H9 (cell line): ENCODE results near the gene KMT2C. TPM values are rescaled to one million over a fixed set of nuclear protein-coding genes. Genes with fewer than 3 reads are reported as not detected.
"Not testable (repeated sequence)": the region's sequence is repeated elsewhere in the genome, so short reads cannot be mapped to it uniquely, and the experiment has no call there.

Experiments
- DNase-seq: peaks from one replicate; pipeline ENCODE4 v3.0.0-alpha.2; 2017
- H2AFZ ChIP-seq: one replicate; pipeline ENCODE4 v1.6.1; 2013; ENCODE audit warnings: mild to moderate bottlenecking, low read length, control low read depth, moderate library complexity
- H2AK5ac ChIP-seq: 2 replicates; pipeline ENCODE4 v1.6.1; 2013; ENCODE audit warnings: low read length, control low read depth, mixed read lengths; ENCODE audit not compliant: insufficient read length
- H2BK120ac ChIP-seq: one replicate; pipeline ENCODE4 v1.6.1; 2013; ENCODE audit warnings: low read depth, mild to moderate bottlenecking, low read length, control low read depth, inconsistent platforms; ENCODE audit not compliant: poor library complexity, severe bottlenecking
- H2BK12ac ChIP-seq: 2 replicates; pipeline ENCODE4 v1.6.1; 2013; ENCODE audit warnings: low read length, control low read depth, mixed read lengths, low read depth; ENCODE audit not compliant: insufficient read length
- H2BK15ac ChIP-seq: 2 replicates; pipeline ENCODE4 v1.6.1; 2013; ENCODE audit warnings: low read depth, low read length, control low read depth
- H2BK20ac ChIP-seq: one replicate; pipeline ENCODE4 v1.6.1; 2013; ENCODE audit warnings: low read depth, mild to moderate bottlenecking, low read length, control low read depth, inconsistent platforms; ENCODE audit not compliant: poor library complexity, severe bottlenecking
- H2BK5ac ChIP-seq: 2 replicates; pipeline ENCODE4 v1.6.1; 2013; ENCODE audit warnings: low read length, control low read depth, mixed read lengths; ENCODE audit not compliant: insufficient read length
- H3K14ac ChIP-seq: 2 replicates; pipeline ENCODE4 v1.6.1; 2013; ENCODE audit warnings: low read length, control low read depth; ENCODE audit not compliant: insufficient read depth
- H3K18ac ChIP-seq: 2 replicates; pipeline ENCODE4 v1.6.1; 2013; ENCODE audit warnings: low read depth, mild to moderate bottlenecking, mixed read lengths, low read length, control low read depth; ENCODE audit not compliant: insufficient read length
- H3K23ac ChIP-seq: 2 replicates; pipeline ENCODE4 v1.6.1; 2013; ENCODE audit warnings: low read length, control low read depth, mixed read lengths, low read depth; ENCODE audit not compliant: insufficient read length
- H3K23me2 ChIP-seq: 2 replicates; pipeline ENCODE4 v1.6.1; 2013; ENCODE audit warnings: low read depth, mild to moderate bottlenecking, mixed read lengths, low read length, control low read depth; ENCODE audit not compliant: insufficient read length, poor library complexity, severe bottlenecking
- H3K27ac ChIP-seq: 2 replicates; pipeline ENCODE4 v1.5.1; 2013; ENCODE audit warnings: low read length, control low read depth, mixed read lengths, low read depth; ENCODE audit not compliant: insufficient read length
- H3K27me3 ChIP-seq: 2 replicates; pipeline ENCODE4 v1.6.1; 2013; ENCODE audit warnings: low read length, control low read depth, inconsistent platforms; ENCODE audit not compliant: insufficient read depth
- H3K4ac ChIP-seq: 2 replicates; pipeline ENCODE4 v1.6.1; 2013; ENCODE audit warnings: low read depth, mild to moderate bottlenecking, control low read depth, inconsistent platforms, low read length, moderate library complexity
- H3K4me1 ChIP-seq: 2 replicates; pipeline ENCODE4 v1.6.1; 2013; ENCODE audit warnings: low read length, control low read depth, inconsistent platforms; ENCODE audit not compliant: insufficient read depth
- H3K4me2 ChIP-seq: 2 replicates; pipeline ENCODE4 v1.6.1; 2013; ENCODE audit warnings: low read length, control low read depth, mixed read lengths; ENCODE audit not compliant: insufficient read length, insufficient read depth
- H3K56ac ChIP-seq: 2 replicates; pipeline ENCODE4 v1.6.1; 2013; ENCODE audit warnings: low read depth, mild to moderate bottlenecking, mixed read lengths, low read length, control low read depth; ENCODE audit not compliant: insufficient read length
- H3K79me1 ChIP-seq: 2 replicates; pipeline ENCODE4 v1.6.1; 2013; ENCODE audit warnings: low read depth, mild to moderate bottlenecking, moderate library complexity, low read length, control low read depth, inconsistent platforms; ENCODE audit not compliant: insufficient read depth, poor library complexity, severe bottlenecking
- H3K79me2 ChIP-seq: 2 replicates; pipeline ENCODE4 v1.6.1; 2013; ENCODE audit warnings: low read length, control low read depth, inconsistent platforms; ENCODE audit not compliant: insufficient read depth
- H3K9ac ChIP-seq: 2 replicates; pipeline ENCODE4 v1.6.1; 2013; ENCODE audit warnings: low read length, control low read depth, mixed read lengths; ENCODE audit not compliant: insufficient read length; ENCODE audit errors: extremely low read depth
- H3K9me3 ChIP-seq: one replicate; pipeline ENCODE4 v1.6.1; 2013; ENCODE audit warnings: low read depth, low read length, inconsistent platforms; ENCODE audit not compliant: control insufficient read depth
- H3T11ph ChIP-seq: one replicate; pipeline ENCODE4 v1.6.1; 2013; ENCODE audit warnings: mild to moderate bottlenecking, low read length, control low read depth, inconsistent platforms
- H4K20me1 ChIP-seq: one replicate; pipeline ENCODE4 v1.6.1; 2013; ENCODE audit not compliant: control insufficient read depth, insufficient read length, insufficient read depth
- H4K5ac ChIP-seq: 2 replicates; pipeline ENCODE4 v1.6.1; 2013; ENCODE audit warnings: low read depth, mild to moderate bottlenecking, mixed read lengths, low read length, control low read depth; ENCODE audit not compliant: insufficient read length
- H4K8ac ChIP-seq: replicated peaks from 2 replicates; pipeline ENCODE4 v1.6.1; 2013; ENCODE audit warnings: low read length, control low read depth, mixed read lengths, low read depth; ENCODE audit not compliant: insufficient read length
- H4K91ac ChIP-seq: 2 replicates; pipeline ENCODE4 v1.6.1; 2013; ENCODE audit warnings: low read depth, mild to moderate bottlenecking, moderate library complexity, mixed read lengths, low read length, control low read depth; ENCODE audit not compliant: insufficient read length
- H3K27ac Mint-ChIP-seq, 3 experiments: 2 replicates in 2 of 3; 3 replicates in 1 of 3; pipeline ENCODE4 v1.8.0; 2020 to 2021; ENCODE audit warnings: mixed read lengths in 3 of 3, mild to moderate bottlenecking in 1 of 3, moderate library complexity in 1 of 3
- H3K27me3 Mint-ChIP-seq: 2 replicates; pipeline ENCODE4 v1.8.0; 2021; ENCODE audit warnings: low read depth, mild to moderate bottlenecking, moderate library complexity, mixed read lengths
- H3K36me3 Mint-ChIP-seq, 3 experiments: 2 replicates in 2 of 3; 3 replicates in 1 of 3; pipeline ENCODE4 v1.8.0; 2020 to 2021; ENCODE audit warnings: low read depth in 3 of 3, mixed read lengths in 3 of 3; ENCODE audit not compliant: insufficient read depth in 1 of 3
- H3K4me1 Mint-ChIP-seq, 2 experiments: 2 replicates each; pipeline ENCODE4 v1.8.0; 2020; ENCODE audit warnings: mixed read lengths in 2 of 2
- H3K4me3 Mint-ChIP-seq, 2 experiments: 2 replicates in 1 of 2; 3 replicates in 1 of 2; pipeline ENCODE4 v1.8.0; 2020 to 2021; ENCODE audit warnings: mild to moderate bottlenecking in 2 of 2, mixed read lengths in 2 of 2, moderate library complexity in 1 of 2
- H3K9me3 Mint-ChIP-seq, 2 experiments: 2 replicates in 1 of 2; 3 replicates in 1 of 2; pipeline ENCODE4 v1.8.0; 2020; ENCODE audit warnings: mild to moderate bottlenecking in 2 of 2, mixed read lengths in 2 of 2, moderate library complexity in 1 of 2
- CTCF ChIP-seq: fragments of 200-600 bp; sonication (generic); conservative IDR thresholded peaks from 3 replicates; pipeline ENCODE4 v1.8.0; 2021; ENCODE audit warnings: antibody characterized with exemption, mild to moderate bottlenecking
- WGBS: extraction: QIAGEN DNeasy Blood & Tissue Kit; methylation state at CpG from one replicate; pipeline ENCODE4 v1.1.7; 2013; ENCODE audit warnings: missing lambda C conversion rate, low lambda C conversion rate, mixed read lengths; ENCODE audit not compliant: insufficient read length; ENCODE audit errors: extremely low coverage; 5-methylcytosine and 5-hydroxymethylcytosine counted together
- total RNA-seq: library from RNA; stranded (reverse); gene quantifications from 2 replicates; pipeline ENCODE4 v1.2.1, GENCODE V29; 2021

The KMT2C gene
- total RNA-seq, 1 experiment from 2014 or later = 32.2 TPM

GRCh38 chr7:152436111-152436930 is 518 bp upstream of the KMT2C start:
- Histone ChIP-seq H3K4ac (no peak overlapping the region), H3K18ac (no peak overlapping the region), H2AFZ (no peak overlapping the region), H3K14ac (no peak overlapping the region), H3K79me2 (peaks cover 11% of the 10 kb centered on the region; the same call in 1 of the 2 replicates), H3K4me2 (peak overlapping the region; percentile 30), H2BK15ac (no peak overlapping the region), H3K4me1 (no peaks in the 10 kb centered on the region; the same call in 1 of the 2 replicates), H4K91ac (no peak overlapping the region), H3K27ac (no peak overlapping the region), H4K20me1 (no peaks in the 10 kb centered on the region), H2BK120ac (no peak overlapping the region), H3K9ac (peak overlapping the region; percentile 49), H3T11ph (no peak overlapping the region), H2BK5ac (no peak overlapping the region), H2BK20ac (no peak overlapping the region), H4K5ac (no peak overlapping the region), H3K23ac (no peak overlapping the region), H3K23me2 (peaks cover 6% of the 10 kb centered on the region), H3K56ac (no peak overlapping the region), H3K9me3 (no peaks in the 10 kb centered on the region), H4K8ac (no peak overlapping the region), H2BK12ac (no peak overlapping the region), H2AK5ac (no peak overlapping the region), H3K27me3 (no peaks in the 10 kb centered on the region), H3K79me1 (peaks cover 2% of the 10 kb centered on the region)
- H3K4me3 Mint-ChIP-seq = peak overlapping the region; percentile 72 to 87
- no peaks in the 10 kb centered on the region for H3K9me3 Mint-ChIP-seq
- DNase-seq = peak; percentile 93
- peaks cover 25 to 37% of the 10 kb centered on the region in 2 experiments for H3K4me1 Mint-ChIP-seq
- no peaks in the 10 kb centered on the region; a peak in 1 of 7 replicates for H3K36me3 Mint-ChIP-seq
- H3K27me3 Mint-ChIP-seq = peaks cover 13% of the 10 kb centered on the region
- no peak for TF ChIP-seq CTCF
- WGBS = no CpG with 5 or more reads among the region's 132 CpGs
- H3K27ac Mint-ChIP-seq = no peak overlapping the region

- not testable (repeated sequence) for H2BK15ac ChIP-seq, H2BK12ac ChIP-seq, H3K27me3 ChIP-seq, H3K9me3 Mint-ChIP-seq, H3K23me2 ChIP-seq, H3K18ac ChIP-seq, H3K14ac ChIP-seq, H3K9me3 ChIP-seq, H2BK120ac ChIP-seq, H4K20me1 ChIP-seq, H4K91ac ChIP-seq, H2BK5ac ChIP-seq, H3K27ac ChIP-seq, H3K4ac ChIP-seq, H4K8ac ChIP-seq, H3T11ph ChIP-seq, H2BK20ac ChIP-seq, H2AK5ac ChIP-seq, H3K36me3 Mint-ChIP-seq, H2AFZ ChIP-seq, H3K23ac ChIP-seq, H3K56ac ChIP-seq, H3K4me1 ChIP-seq, H4K5ac ChIP-seq, H3K79me1 ChIP-seq
- peak overlapping the region; percentile 99 for H3K4me2 ChIP-seq
- no CpG with 5 or more reads among the region's 58 CpGs for WGBS
- Mint-ChIP-seq H3K27ac (peak overlapping the region in 1 of 3 experiments; percentile 52; a peak in 2 of 7 replicates), H3K27me3 (peaks cover 13% of the 10 kb centered on the region), H3K4me3 (peak overlapping the region; percentile 80 to 97), H3K4me1 (peaks cover 25 to 42% of the 10 kb centered on the region in 2 experiments)
- peak; percentile 34 for DNase-seq
- H3K9ac ChIP-seq = peak overlapping the region; percentile 50
- peaks cover 15% of the 10 kb centered on the region; the same call in 1 of the 2 replicates for H3K79me2 ChIP-seq
Measured at GRCh38 chr7:152434511-152435383, 1.1 kb downstream of the KMT2C start.
